IMR-90 (cell line): Measurements from ENCODE around the gene NOD2. TPM values are rescaled to one million over a fixed set of nuclear protein-coding genes. Genes with fewer than 3 reads are reported as not detected.

Source experiments
- ATAC-seq: fragments of 200-7000 bp; cut with Tn5 transposase; 2 replicates; pipeline ENCODE4 v1.9.1; 2020; ENCODE audit warnings: low read depth, mild to moderate bottlenecking, moderate library complexity
- BruUV-seq: library from RNA; stranded (reverse); fragments of 400-500 nt; replicated peaks from 2 replicates; lab custom pipeline; 2021; lab: Mats Ljungman, UMichigan
- CTCF ChIA-PET: fragments of 300-600 bp; formaldehyde crosslinking; extraction: SDS; loops from one replicate; lab custom pipeline; 2021; ENCODE audit warnings: antibody characterized with exemption; lab: Yijun Ruan, JAX
- POLR2A ChIA-PET: fragments of 300-600 bp; sonication (Branson Sonifier 250); formaldehyde crosslinking; loops from one replicate; lab custom pipeline; 2022; ENCODE audit warnings: antibody characterized with exemption; ENCODE audit not compliant: unreplicated experiment; lab: Charles Lee
- DNase-seq: peaks from one replicate; pipeline ENCODE4 v3.0.0; 2013
- H2AFZ ChIP-seq: replicated peaks from 2 replicates; pipeline ENCODE3; 2013; ENCODE audit warnings: low read length, mild to moderate bottlenecking; ENCODE audit not compliant: poor library complexity
- H2AK5ac ChIP-seq: 2 replicates; pipeline ENCODE4 v1.6.1; 2013; ENCODE audit warnings: low read depth, low read length, inconsistent platforms
- H2AK9ac ChIP-seq: replicated peaks from 2 replicates; pipeline ENCODE3; 2013; ENCODE audit warnings: mild to moderate bottlenecking, low read depth, low read length, moderate library complexity; ENCODE audit not compliant: poor library complexity
- H2BK120ac ChIP-seq: 2 replicates; pipeline ENCODE4 v1.6.1; 2013; ENCODE audit warnings: low read depth, low read length, inconsistent platforms
- H2BK15ac ChIP-seq: 3 replicates; pipeline ENCODE4 v1.6.1; 2013; ENCODE audit warnings: low read depth, low read length, inconsistent platforms
- H2BK20ac ChIP-seq: 2 replicates; pipeline ENCODE4 v1.6.1; 2013; ENCODE audit warnings: low read depth, mild to moderate bottlenecking, inconsistent platforms, low read length, moderate library complexity
- H2BK5ac ChIP-seq: 2 replicates; pipeline ENCODE4 v1.6.1; 2013; ENCODE audit warnings: mild to moderate bottlenecking, low read depth, low read length, inconsistent platforms; ENCODE audit not compliant: poor library complexity, severe bottlenecking
- H3K14ac ChIP-seq: replicated peaks from 2 replicates; pipeline ENCODE4 v1.6.1; 2013; ENCODE audit warnings: low read depth, low read length, inconsistent platforms
- H3K18ac ChIP-seq: 2 replicates; pipeline ENCODE4 v1.6.1; 2013; ENCODE audit warnings: low read depth, low read length, control low read depth
- H3K23ac ChIP-seq: 2 replicates; pipeline ENCODE4 v1.6.1; 2013; ENCODE audit warnings: low read depth, low read length, inconsistent platforms
- H3K27ac ChIP-seq: 2 replicates; pipeline ENCODE4 v1.5.1; 2013; ENCODE audit warnings: mild to moderate bottlenecking, control low read depth, low read length; ENCODE audit not compliant: insufficient read depth
- H3K27me3 ChIP-seq: 2 replicates; pipeline ENCODE4 v1.6.1; 2013; ENCODE audit warnings: low read length; ENCODE audit not compliant: control insufficient read depth, insufficient read depth
- H3K36me3 ChIP-seq: 2 replicates; pipeline ENCODE4 v1.6.1; 2013; ENCODE audit warnings: low read length, mixed read lengths; ENCODE audit not compliant: control insufficient read depth, insufficient read depth
- H3K4ac ChIP-seq: 2 replicates; pipeline ENCODE4 v1.6.1; 2013; ENCODE audit warnings: low read depth, low read length, inconsistent platforms
- H3K4me1 ChIP-seq: 2 replicates; pipeline ENCODE4 v1.6.1; 2013; ENCODE audit warnings: low read length, mixed read lengths; ENCODE audit not compliant: control insufficient read depth, insufficient read depth
- H3K4me2 ChIP-seq: 2 replicates; pipeline ENCODE4 v1.6.1; 2013; ENCODE audit warnings: low read depth, mild to moderate bottlenecking, control low read depth, low read length, moderate library complexity
- H3K4me3 ChIP-seq: 2 replicates; pipeline ENCODE4 v1.5.1; 2013; ENCODE audit warnings: low read depth, mild to moderate bottlenecking, control low read depth, low read length, moderate library complexity; ENCODE audit not compliant: insufficient read depth
- H3K56ac ChIP-seq: 2 replicates; pipeline ENCODE4 v1.6.1; 2013; ENCODE audit warnings: low read length, inconsistent platforms; ENCODE audit not compliant: insufficient read depth; ENCODE audit errors: extremely low read depth
- H3K79me1 ChIP-seq, 2 experiments: 2 replicates each; pipeline ENCODE4 v1.6.1; 2013; ENCODE audit warnings: low read length in 2 of 2, inconsistent platforms in 1 of 2, low read depth in 1 of 2
- H3K9ac ChIP-seq: 2 replicates; pipeline ENCODE4 v1.6.1; 2013; ENCODE audit warnings: low read depth, low read length, control low read depth
- H3K9me1 ChIP-seq: 2 replicates; pipeline ENCODE4 v1.6.1; 2013; ENCODE audit warnings: low read length, inconsistent platforms; ENCODE audit not compliant: insufficient read depth
- H3K9me3 ChIP-seq: 2 replicates; pipeline ENCODE4 v1.6.1; 2013; ENCODE audit warnings: low read length; ENCODE audit not compliant: control insufficient read depth, insufficient read depth
- H4K20me1 ChIP-seq: 2 replicates; pipeline ENCODE4 v1.6.1; 2013; ENCODE audit warnings: low read length, inconsistent platforms; ENCODE audit not compliant: insufficient read depth
- H4K5ac ChIP-seq: 2 replicates; pipeline ENCODE4 v1.6.1; 2013; ENCODE audit warnings: mild to moderate bottlenecking, low read depth, low read length, control low read depth
- H4K8ac ChIP-seq, 2 experiments: 2 replicates each; pipeline ENCODE4 v1.6.1; 2013; ENCODE audit warnings: low read depth in 2 of 2, low read length in 2 of 2, control low read depth in 1 of 2, inconsistent platforms in 1 of 2
- H4K91ac ChIP-seq: 2 replicates; pipeline ENCODE4 v1.6.1; 2013; ENCODE audit warnings: low read depth, low read length, inconsistent platforms; ENCODE audit not compliant: insufficient read depth
- BHLHE40 ChIP-seq: fragments of 150-350 bp; IDR thresholded peaks from 2 replicates; pipeline ENCODE4 v1.6.1; 2016; ENCODE audit warnings: mild to moderate bottlenecking, low read depth, low read length
- CEBPB ChIP-seq: IDR thresholded peaks from 2 replicates; pipeline ENCODE4 v1.6.1; 2012; ENCODE audit warnings: low read depth, low read length, improper control_type of control experiment
- CTCF ChIP-seq: conservative IDR thresholded peaks from 2 replicates; pipeline ENCODE4 v1.5.1; 2012; ENCODE audit warnings: mild to moderate bottlenecking, low read depth, low read length, improper control_type of control experiment
- ELK1 ChIP-seq: fragments of 150-350 bp; IDR thresholded peaks from 2 replicates; pipeline ENCODE4 v1.6.1; 2016; ENCODE audit warnings: low read depth, mild to moderate bottlenecking, low read length, moderate library complexity, borderline replicate concordance
- FOS ChIP-seq: fragments of 150-350 bp; IDR thresholded peaks from 2 replicates; pipeline ENCODE4 v1.6.1; 2016; ENCODE audit warnings: low read depth, low read length
- MAZ ChIP-seq: IDR thresholded peaks from 2 replicates; pipeline ENCODE4 v1.6.1; 2012; ENCODE audit warnings: low read depth, mild to moderate bottlenecking, low read length, improper control_type of control experiment, moderate library complexity, borderline replicate concordance
- MXI1 ChIP-seq: IDR thresholded peaks from 2 replicates; pipeline ENCODE4 v1.6.1; 2012; ENCODE audit warnings: low read depth, mild to moderate bottlenecking, low read length, moderate library complexity, borderline replicate concordance
- NFE2L2 ChIP-seq: fragments of 150-350 bp; IDR thresholded peaks from 2 replicates; pipeline ENCODE4 v1.6.1; 2016; ENCODE audit warnings: low read depth, mild to moderate bottlenecking, low read length
- POLR2A ChIP-seq: IDR thresholded peaks from 2 replicates; pipeline ENCODE4 v1.6.1; 2012; ENCODE audit warnings: mild to moderate bottlenecking, low read depth, low read length
- RAD21 ChIP-seq: IDR thresholded peaks from 2 replicates; pipeline ENCODE4 v1.6.1; 2012; ENCODE audit warnings: low read length, improper control_type of control experiment
- RFX5 ChIP-seq: IDR thresholded peaks from 2 replicates; pipeline ENCODE4 v1.8.0; 2012; ENCODE audit warnings: low read depth, mild to moderate bottlenecking, low read length, moderate library complexity
- SMC3 ChIP-seq: fragments of 150-350 bp; IDR thresholded peaks from 2 replicates; pipeline ENCODE4 v1.6.1; 2016; ENCODE audit warnings: low read depth, mild to moderate bottlenecking, antibody characterized with exemption, low read length, moderate library complexity
- USF2 ChIP-seq: fragments of 150-350 bp; IDR thresholded peaks from 2 replicates; pipeline ENCODE4 v1.6.1; 2017; ENCODE audit warnings: mild to moderate bottlenecking, antibody characterized with exemption, low read length, low read depth
- WGBS, 2 experiments: methylation state at CpG; one replicate each; pipeline versions ENCODE4 v1.1.5 to v1.1.7; 2013; ENCODE audit warnings: missing lambda C conversion rate in 2 of 2; ENCODE audit not compliant: insufficient read length in 1 of 2; ENCODE audit errors: extremely low coverage in 2 of 2; 5-methylcytosine and 5-hydroxymethylcytosine counted together
- dilution Hi-C: fragments of 300-500 bp; cut with HindIII; formaldehyde crosslinking; loops from one replicate; pipeline ENCODE4 v1.14.3; 2018; ENCODE audit warnings: low sequenced_read_pairs; ENCODE audit not compliant: unreplicated experiment
- in situ Hi-C: fragments of 300-500 bp; cut with MboI; formaldehyde crosslinking; loops from 3 replicates; pipeline ENCODE4 v1.14.3; 2019; ENCODE audit warnings: low sequenced_read_pairs, inconsistent platforms, mixed read lengths
- intact Hi-C: fragments of 100-400 bp; cut with micrococcal nuclease; formaldehyde crosslinking; loops from 2 replicates; pipeline ENCODE4 v1.10.0; 2022
- polyA plus RNA-seq, 3 experiments: library from polyadenylated mRNA; depleted of rRNA; stranded (reverse); fragments of >200 nt; gene quantifications; 2 replicates each; pipeline ENCODE4 v1.2.3, GENCODE V29; 2012; ENCODE audit warnings: low replicate concordance in 1 of 3
- total RNA-seq: library from RNA; depleted of rRNA; stranded (reverse); fragments of >200 nt; gene quantifications from 2 replicates; pipeline ENCODE4 v1.2.3, GENCODE V29; 2012

Gene NOD2
- total and polyA plus RNA-seq, 2 of the 4 experiments (the other 2 are of a cell fraction): not detected

GRCh38 chr16:50717494-50717893, 24.1 kb downstream of the NOD2 start:
- Histone ChIP-seq H3K14ac (no peak overlapping the region), H3K4me2 (no peak overlapping the region), H3K27ac (no peak overlapping the region), H3K4me3 (no peak overlapping the region), H3K4ac (no peak overlapping the region), H4K5ac (no peak overlapping the region), H2AK5ac (no peak overlapping the region), H4K8ac (no peak overlapping the region), H3K9ac (no peak overlapping the region), H2AFZ (no peak overlapping the region), H2BK5ac (no peak overlapping the region), H3K27me3 (no peaks in the 10 kb centered on the region; the same call in 1 of the 2 replicates), H3K18ac (no peak overlapping the region), H3K23ac (no peak overlapping the region), H2AK9ac (no peak overlapping the region), H2BK20ac (no peak overlapping the region), H4K91ac (no peak overlapping the region), H2BK120ac (no peak overlapping the region), H4K20me1 (no peaks in the 10 kb centered on the region), H3K36me3 (no peaks in the 10 kb centered on the region), H3K9me1 (no peaks in the 10 kb centered on the region), H3K56ac (no peak overlapping the region), H3K79me1 (no peaks in the 10 kb centered on the region), H2BK15ac (no peak overlapping the region), H3K4me1 (no peaks in the 10 kb centered on the region), H3K9me3 (no peaks in the 10 kb centered on the region)
- TF ChIP-seq USF2 (no peak), MAZ (no peak), ELK1 (no peak), NFE2L2 (no peak), CTCF (no peak), FOS (no peak), CEBPB (no peak), SMC3 (no peak), MXI1 (no peak), RAD21 (no peak), RFX5 (no peak), BHLHE40 (no peak), POLR2A (no peak)
- dilution Hi-C loops (no loop called here), intact Hi-C loops (no loop called here), in situ Hi-C loops (no loop called here)
- BruUV-seq: no TSS peak
- ATAC-seq (no peak), DNase-seq (no peak)
- ChIA-PET POLR2A (no interaction called here), CTCF (no interaction called here)
- no CpG with 5 or more reads among the region's 5 CpGs for WGBS, 2 experiments
